Neural progenitor cell (in vitro differentiated cells): ENCODE data around the gene SLIT1. TPM values are rescaled to one million over a fixed set of nuclear protein-coding genes. Genes with fewer than 3 reads are reported as not detected.

Experiments
- DNase-seq: peaks from one replicate; pipeline ENCODE4 v3.0.0-alpha.2; 2016; ENCODE audit warnings: low spot score
- H2AFZ ChIP-seq: fragments of 200-600 bp; sonication (generic); replicated peaks from 2 replicates; pipeline ENCODE4 v1.6.1; 2016; ENCODE audit warnings: antibody characterized with exemption
- H3F3A ChIP-seq: fragments of 200-600 bp; sonication (generic); 2 replicates; pipeline ENCODE4 v1.6.1; 2016; ENCODE audit warnings: antibody characterized with exemption, low read depth
- H3K27ac ChIP-seq: fragments of 200-600 bp; sonication (generic); 2 replicates; pipeline ENCODE4 v1.5.1; 2016; ENCODE audit warnings: mild to moderate bottlenecking
- H3K27me3 ChIP-seq: fragments of 200-600 bp; sonication (generic); 2 replicates; pipeline ENCODE4 v1.6.1; 2016; ENCODE audit warnings: mild to moderate bottlenecking, moderate library complexity
- H3K36me3 ChIP-seq: fragments of 200-600 bp; sonication (generic); 2 replicates; pipeline ENCODE4 v1.5.1; 2016
- H3K4me1 ChIP-seq: fragments of 200-600 bp; sonication (generic); 2 replicates; pipeline ENCODE4 v1.6.1; 2016; ENCODE audit warnings: mixed run types
- H3K4me2 ChIP-seq: fragments of 200-600 bp; sonication (generic); 2 replicates; pipeline ENCODE4 v1.6.1; 2016
- H3K4me3 ChIP-seq: fragments of 200-600 bp; sonication (generic); 2 replicates; pipeline ENCODE4 v1.5.1; 2016
- H3K79me2 ChIP-seq: fragments of 200-600 bp; sonication (generic); 2 replicates; pipeline ENCODE4 v1.6.1; 2016; ENCODE audit warnings: low read depth
- H3K9ac ChIP-seq: fragments of 200-600 bp; sonication (generic); 2 replicates; pipeline ENCODE4 v1.6.1; 2016
- H3K9me3 ChIP-seq: fragments of 200-600 bp; sonication (generic); 2 replicates; pipeline ENCODE4 v1.5.1; 2016; ENCODE audit warnings: low read depth
- H4K20me1 ChIP-seq: fragments of 200-600 bp; sonication (generic); 2 replicates; pipeline ENCODE4 v1.6.1; 2016; ENCODE audit warnings: low read depth
- H3K27ac Mint-ChIP-seq: 3 replicates; pipeline ENCODE4 v1.8.0; 2021; ENCODE audit warnings: mixed read lengths
- H3K27me3 Mint-ChIP-seq: 2 replicates; pipeline ENCODE4 v1.8.0; 2022; ENCODE audit warnings: low read depth, mild to moderate bottlenecking, inconsistent platforms, moderate library complexity, mixed read lengths; ENCODE audit not compliant: insufficient read depth
- H3K36me3 Mint-ChIP-seq: 3 replicates; pipeline ENCODE4 v1.8.0; 2021; ENCODE audit warnings: mixed read lengths
- H3K4me1 Mint-ChIP-seq: 3 replicates; pipeline ENCODE4 v1.8.0; 2021; ENCODE audit warnings: mixed read lengths
- H3K4me3 Mint-ChIP-seq: 3 replicates; pipeline ENCODE4 v1.8.0; 2021; ENCODE audit warnings: mild to moderate bottlenecking, moderate library complexity, mixed read lengths
- H3K9me3 Mint-ChIP-seq: 3 replicates; pipeline ENCODE4 v1.8.0; 2020; ENCODE audit warnings: mixed read lengths
- EZH2 ChIP-seq: fragments of 200-600 bp; sonication (generic); IDR thresholded peaks from 2 replicates; pipeline ENCODE4 v1.6.1; 2017; ENCODE audit warnings: antibody characterized with exemption, mild to moderate bottlenecking, moderate library complexity
- EZH2phosphoT487 ChIP-seq: fragments of 200-600 bp; sonication (generic); IDR thresholded peaks from 2 replicates; pipeline ENCODE4 v1.6.1; 2017; ENCODE audit warnings: antibody characterized with exemption
- total RNA-seq: library from RNA; depleted of rRNA; stranded (reverse); fragments of >200 nt; gene quantifications from 2 replicates; pipeline ENCODE4 v1.2.3, GENCODE V29; 2015; ENCODE audit warnings: low replicate concordance
- TF ChIP-seq, protein P1 (sequence below): fragments of 200-600 bp; sonication (generic); IDR thresholded peaks from 2 replicates; pipeline ENCODE4 v1.5.1; 2017; ENCODE audit warnings: antibody characterized with exemption, mild to moderate bottlenecking

Gene SLIT1
- total RNA-seq, 1 donor from 2014 or later, result 0.92 TPM

DNA sequence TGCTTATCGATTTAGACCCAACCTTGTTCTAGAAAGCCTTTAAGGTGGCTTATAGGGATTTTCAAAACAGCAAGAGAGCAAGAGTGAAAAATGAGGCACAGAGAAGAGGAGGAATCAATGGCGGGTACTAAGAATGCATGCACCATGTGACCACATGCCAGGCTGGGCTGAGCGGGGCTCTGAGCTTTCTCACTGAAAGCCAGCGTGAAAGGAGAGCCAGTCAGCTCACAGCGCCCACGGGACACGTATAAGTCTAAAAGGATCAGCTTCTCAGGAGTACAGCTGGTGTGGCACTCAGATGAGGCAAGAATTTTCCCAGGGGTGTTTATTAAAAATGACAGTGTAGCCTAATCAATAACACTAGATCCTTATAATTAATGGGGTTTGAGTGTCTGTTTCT, 114.3 kb downstream of the SLIT1 start:
- peaks cover 19% of the 10 kb centered on the region for H3K27me3 ChIP-seq
- H3K4me2 ChIP-seq, result no peak overlapping the region
- peaks cover 12% of the 10 kb centered on the region for H4K20me1 ChIP-seq
- H3K79me2 ChIP-seq, result no peaks in the 10 kb centered on the region
- Mint-ChIP-seq H3K36me3 (no peaks in the 10 kb centered on the region), H3K27me3 (peaks cover 34% of the 10 kb centered on the region), H3K9me3 (no peaks in the 10 kb centered on the region), H3K4me3 (no peak overlapping the region), H3K4me1 (peaks cover 23% of the 10 kb centered on the region), H3K27ac (no peak overlapping the region)
- H3K9ac ChIP-seq, result no peak overlapping the region
- TF ChIP-seq, protein P1, sequence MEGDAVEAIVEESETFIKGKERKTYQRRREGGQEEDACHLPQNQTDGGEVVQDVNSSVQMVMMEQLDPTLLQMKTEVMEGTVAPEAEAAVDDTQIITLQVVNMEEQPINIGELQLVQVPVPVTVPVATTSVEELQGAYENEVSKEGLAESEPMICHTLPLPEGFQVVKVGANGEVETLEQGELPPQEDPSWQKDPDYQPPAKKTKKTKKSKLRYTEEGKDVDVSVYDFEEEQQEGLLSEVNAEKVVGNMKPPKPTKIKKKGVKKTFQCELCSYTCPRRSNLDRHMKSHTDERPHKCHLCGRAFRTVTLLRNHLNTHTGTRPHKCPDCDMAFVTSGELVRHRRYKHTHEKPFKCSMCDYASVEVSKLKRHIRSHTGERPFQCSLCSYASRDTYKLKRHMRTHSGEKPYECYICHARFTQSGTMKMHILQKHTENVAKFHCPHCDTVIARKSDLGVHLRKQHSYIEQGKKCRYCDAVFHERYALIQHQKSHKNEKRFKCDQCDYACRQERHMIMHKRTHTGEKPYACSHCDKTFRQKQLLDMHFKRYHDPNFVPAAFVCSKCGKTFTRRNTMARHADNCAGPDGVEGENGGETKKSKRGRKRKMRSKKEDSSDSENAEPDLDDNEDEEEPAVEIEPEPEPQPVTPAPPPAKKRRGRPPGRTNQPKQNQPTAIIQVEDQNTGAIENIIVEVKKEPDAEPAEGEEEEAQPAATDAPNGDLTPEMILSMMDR, result no peak
- TF ChIP-seq EZH2phosphoT487 (no peak), EZH2 (no peak)
- no peak for DNase-seq
- H3K36me3 ChIP-seq, result no peaks in the 10 kb centered on the region
- H3K9me3 ChIP-seq, result no peaks in the 10 kb centered on the region
- no peak overlapping the region for H3K4me3 ChIP-seq
- H2AFZ ChIP-seq, result no peak overlapping the region
- no peak overlapping the region for H3K27ac ChIP-seq
- no peaks in the 10 kb centered on the region for H3F3A ChIP-seq
- peaks cover 11% of the 10 kb centered on the region for H3K4me1 ChIP-seq

DNA sequence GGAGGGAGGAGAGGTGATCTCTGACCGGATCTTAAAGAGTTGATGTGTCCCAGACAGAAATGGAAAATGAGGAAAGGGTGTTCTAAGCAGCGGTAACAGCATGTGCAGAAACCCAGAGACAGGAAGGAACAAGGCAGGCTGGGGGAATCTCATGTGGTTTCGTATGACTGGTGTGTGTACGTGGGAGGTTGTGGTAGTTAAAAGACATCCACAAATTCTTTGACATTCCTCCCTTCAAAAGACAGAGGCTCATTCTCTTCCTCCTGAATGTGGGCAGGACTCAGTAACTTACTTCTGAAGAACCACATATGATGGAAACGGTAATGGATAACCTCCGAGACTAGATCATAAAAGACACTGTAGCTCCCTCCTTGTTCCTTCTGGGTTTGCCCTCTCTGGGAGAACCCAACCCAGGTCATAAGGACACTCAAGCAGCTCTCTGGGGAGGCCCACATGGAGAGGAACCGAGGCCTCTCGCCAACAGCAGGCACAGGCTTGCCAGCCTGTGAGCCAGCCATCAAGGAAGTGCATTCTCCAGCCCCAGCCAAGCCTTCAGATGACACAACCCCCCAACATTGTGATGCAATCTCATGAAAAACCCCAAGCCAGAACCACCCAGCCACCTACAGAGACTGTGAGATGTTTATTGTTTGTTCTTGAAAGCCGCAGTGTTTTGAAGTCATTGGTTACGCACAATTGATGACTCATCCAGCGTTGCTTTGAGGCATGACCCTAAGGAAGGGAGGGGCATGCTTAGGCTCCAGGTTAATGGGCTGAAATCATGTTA, 116.0 kb downstream of the SLIT1 start:
- peaks cover 38% of the 10 kb centered on the region for H3K27me3 Mint-ChIP-seq
- peaks cover 8% of the 10 kb centered on the region for H3K4me1 ChIP-seq

DNA sequence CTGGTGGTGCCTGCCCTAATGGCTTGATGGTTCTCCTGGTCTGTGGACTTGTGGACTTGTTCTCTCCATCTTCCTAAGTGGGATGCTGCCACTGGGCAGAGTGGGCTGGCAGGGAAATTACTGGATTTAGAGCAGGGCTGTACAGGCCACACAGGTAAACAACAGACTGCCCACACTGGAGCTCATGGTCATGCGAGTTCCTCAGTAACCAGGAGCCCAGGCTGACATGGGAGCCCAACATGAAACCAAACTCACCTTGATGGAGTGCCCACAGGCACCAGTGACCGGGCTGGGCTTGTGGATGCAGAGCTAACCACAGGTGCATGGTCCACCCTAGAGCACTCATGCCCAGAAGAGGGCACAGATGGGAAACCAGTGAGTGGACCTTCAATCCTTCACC, 116.7 kb downstream of the SLIT1 start:
- no peaks in the 10 kb centered on the region for H3K9me3 Mint-ChIP-seq
- Histone ChIP-seq H3F3A (no peaks in the 10 kb centered on the region), H3K36me3 (no peaks in the 10 kb centered on the region), H2AFZ (no peak overlapping the region), H3K9me3 (no peaks in the 10 kb centered on the region), H3K4me3 (no peak overlapping the region), H3K9ac (no peak overlapping the region), H3K4me1 (peaks cover under 1% of the 10 kb centered on the region), H3K79me2 (no peaks in the 10 kb centered on the region), H3K4me2 (no peak overlapping the region), H4K20me1 (peaks cover under 1% of the 10 kb centered on the region), H3K27ac (no peak overlapping the region), H3K27me3 (peaks cover 17% of the 10 kb centered on the region)
- H3K27me3 Mint-ChIP-seq, result peaks cover 42% of the 10 kb centered on the region
- no peak for TF ChIP-seq EZH2phosphoT487
- TF ChIP-seq EZH2, result no peak
- TF ChIP-seq, protein P1, result no peak
- no peaks in the 10 kb centered on the region for H3K36me3 Mint-ChIP-seq
- peaks cover 22% of the 10 kb centered on the region for H3K4me1 Mint-ChIP-seq
- no peak overlapping the region for H3K27ac Mint-ChIP-seq
- H3K4me3 Mint-ChIP-seq, result no peak overlapping the region
- no peak for DNase-seq

More for the DNA sequence above, 116.0 kb downstream of the SLIT1 start:
- Mint-ChIP-seq H3K4me3 (no peak overlapping the region), H3K27ac (no peak overlapping the region), H3K36me3 (no peaks in the 10 kb centered on the region), H3K9me3 (no peaks in the 10 kb centered on the region), H3K4me1 (peaks cover 27% of the 10 kb centered on the region)
- Histone ChIP-seq H3K4me2 (no peak overlapping the region), H3K9me3 (no peaks in the 10 kb centered on the region), H3K79me2 (no peaks in the 10 kb centered on the region), H3K27ac (no peak overlapping the region), H3K36me3 (no peaks in the 10 kb centered on the region), H3F3A (no peaks in the 10 kb centered on the region), H4K20me1 (peaks cover 6% of the 10 kb centered on the region), H3K27me3 (peaks cover 19% of the 10 kb centered on the region), H3K4me3 (no peak overlapping the region), H3K9ac (no peak overlapping the region), H2AFZ (no peak overlapping the region)
- TF ChIP-seq EZH2, result no peak
- DNase-seq, result no peak

DNA sequence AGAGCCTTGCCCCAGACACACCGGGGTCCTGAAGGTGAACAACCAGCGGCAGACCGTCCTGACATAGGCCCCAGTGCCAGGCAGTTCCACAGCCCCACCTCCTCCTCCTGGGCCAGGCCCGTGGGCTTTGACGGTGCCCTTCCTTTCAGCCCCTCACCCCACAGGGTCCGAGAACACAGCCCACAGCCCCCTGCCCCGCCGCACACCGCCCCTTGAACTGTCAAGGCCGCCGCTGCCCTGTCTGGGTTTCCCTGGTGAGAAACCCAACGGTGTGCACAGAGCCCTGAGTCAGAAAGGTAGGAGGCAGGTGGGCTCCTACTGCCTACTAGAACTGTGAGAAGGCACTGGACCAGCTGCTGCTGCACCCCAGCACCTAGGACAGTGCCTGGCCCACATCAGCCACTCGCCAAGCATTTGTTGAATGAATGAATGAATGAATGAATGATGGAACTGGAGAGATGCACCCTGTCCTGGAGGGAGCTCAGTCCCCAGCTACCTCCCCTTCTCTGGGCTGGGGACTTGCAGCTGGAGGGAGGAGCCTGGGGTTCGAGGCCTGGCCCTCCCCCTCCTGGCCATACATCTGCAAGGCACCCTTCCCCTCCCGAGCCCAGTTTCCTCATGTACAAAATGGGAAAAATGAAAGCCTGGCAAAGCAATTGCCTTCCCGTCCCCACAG, 117.9 kb downstream of the SLIT1 start:
- Histone ChIP-seq H4K20me1 (no peaks in the 10 kb centered on the region), H3K27me3 (peaks cover 5% of the 10 kb centered on the region), H3K27ac (no peak overlapping the region), H3K4me2 (no peak overlapping the region), H3K79me2 (no peaks in the 10 kb centered on the region), H3K9ac (no peak overlapping the region), H3K36me3 (no peaks in the 10 kb centered on the region), H2AFZ (no peak overlapping the region), H3K9me3 (no peaks in the 10 kb centered on the region), H3F3A (no peaks in the 10 kb centered on the region), H3K4me3 (no peak overlapping the region), H3K4me1 (no peaks in the 10 kb centered on the region)
- Mint-ChIP-seq H3K9me3 (no peaks in the 10 kb centered on the region), H3K4me3 (no peak overlapping the region), H3K4me1 (peaks cover 16% of the 10 kb centered on the region), H3K27ac (peak overlapping the region; percentile 42), H3K36me3 (no peaks in the 10 kb centered on the region), H3K27me3 (peaks cover 39% of the 10 kb centered on the region)
- no peak for TF ChIP-seq EZH2
- TF ChIP-seq, protein P1, result peak; percentile 39
- no peak for TF ChIP-seq EZH2phosphoT487
- peak; percentile 56 for DNase-seq
